Heart left ventricle (tissue), 16 donors: ENCODE data around the gene UST. TPM values are rescaled to one million over a fixed set of nuclear protein-coding genes. Genes with fewer than 3 reads are reported as not detected.
A peak's percentile ranks its signal among the peaks of the same experiment; 100 is the strongest.

Source experiments
- ATAC-seq, 4 donors: fragments of 200-7000 bp; cut with Tn5 transposase; one replicate each; pipeline ENCODE4 v1.9.1; 2020 to 2022; ENCODE audit warnings: moderate library complexity in 4 of 4, mild to moderate bottlenecking in 3 of 4, moderate number of reproducible peaks in 1 of 4
- DNase-seq, 5 donors: peaks; one replicate each; pipeline ENCODE4 v3.0.0-alpha.2; 2020
- H3K27ac ChIP-seq, 12 donors: fragments of 200-600 bp; sonication (generic) in 4 of 12; one replicate each; pipeline versions ENCODE4 v1.5.0 to v1.8.0; 2016 to 2022; ENCODE audit warnings: mild to moderate bottlenecking in 2 of 12
- H3K27me3 ChIP-seq, 9 donors: fragments of 200-600 bp; sonication (generic) in 2 of 9; one replicate each; pipeline versions ENCODE4 v1.5.1 to v1.8.0; 2016 to 2022; ENCODE audit warnings: mild to moderate bottlenecking in 3 of 9
- H3K36me3 ChIP-seq, 9 donors: fragments of 200-600 bp; sonication (generic) in 2 of 9; one replicate each; pipeline versions ENCODE4 v1.5.0 to v1.8.0; 2018 to 2022; ENCODE audit warnings: mild to moderate bottlenecking in 2 of 9
- H3K4me1 ChIP-seq, 12 donors: fragments of 200-600 bp; sonication (generic) in 4 of 12; one replicate each; pipeline versions ENCODE4 v1.5.0 to v1.8.0; 2016 to 2022; ENCODE audit warnings: mild to moderate bottlenecking in 3 of 12
- H3K4me3 ChIP-seq, 12 donors: fragments of 200-600 bp; sonication (generic) in 4 of 12; one replicate each; pipeline versions ENCODE4 v1.5.0 to v1.8.0; 2017 to 2022; ENCODE audit warnings: mild to moderate bottlenecking in 9 of 12, moderate library complexity in 4 of 12
- H3K9me3 ChIP-seq, 12 donors: fragments of 200-600 bp; sonication (generic) in 4 of 12; one replicate each; pipeline versions ENCODE4 v1.5.0 to v1.8.0; 2016 to 2022; ENCODE audit warnings: mild to moderate bottlenecking in 1 of 12
- POLR2A ChIP-seq, 2 donors: fragments of 450-650 bp; IDR thresholded peaks; one replicate each; pipeline ENCODE4 v1.6.1; 2017; ENCODE audit warnings: antibody characterized with exemption in 2 of 2, mild to moderate bottlenecking in 2 of 2, moderate library complexity in 2 of 2
- WGBS, 4 donors: extraction: QIAGEN DNeasy Blood & Tissue Kit in 2 of 4; methylation state at CpG; one replicate each; pipeline versions ENCODE4 v1.1.5 to v1.1.7; 2013 to 2018; 5-methylcytosine and 5-hydroxymethylcytosine counted together
- intact Hi-C, 10 donors: fragments of 100-400 bp; cut with DNase I; formaldehyde crosslinking; loops; one replicate each; pipeline versions ENCODE4 v1.11.1 to v1.14.2; 2022
- polyA plus RNA-seq, 2 donors: library from polyadenylated mRNA; stranded (reverse); fragments of 200-250 nt; gene quantifications; one replicate each; pipeline ENCODE4 v1.2.3, GENCODE V29; 2013
- total RNA-seq, 9 donors: library from RNA; depleted of rRNA in 2 of 9; stranded (reverse); fragments of >200 nt in 2 of 9; fragmentation: NEBNext Ultra II Directional in 3 of 9; extraction: Animal tissue kit (Norgen Biotek cat#: 25700) in 3 of 9; gene quantifications; one replicate each; pipeline versions ENCODE4 v1.1.0 to v1.2.4, GENCODE V29; 2016 to 2023
- TF ChIP-seq, protein P1 (sequence below), 12 donors: fragments of 200-600 bp; sonication (generic) in 4 of 12; IDR thresholded peaks; one replicate each; pipeline versions ENCODE4 v1.5.0 to v1.8.0; 2018 to 2022; ENCODE audit warnings: antibody characterized with exemption in 12 of 12, mild to moderate bottlenecking in 5 of 12
- donor health status: ischemic (EF 13 %, LVEDD 7.1; RV severe dilation, severe dysfunction).
- donor health status: healthy with polysubstance abuse.
- donor health status: DM: no; HTN: yes; CAD: no.
- donor health status: DM: no; HTN: no; CAD: no.
- donor health status: ischemic (EF 25% LVEDD 6.9; RV normal size, moderate dysfunction).
- donor health status: ischemic (EF 25% LVEDD 5.7; RV mildly dilated, moderate dysfunction).
- donor health status: healthy.
- donor health status: DM: yes; HTN: yes; CAD: no.
- donor health status: ischemic (EF 35%, LVEDD 5.7; RV mildly dilated, moderate dysfunction).
- donor health status: nonischemic (EF 11% LVEDD 7.7; RV severe dilation, severe dysfunction).
- donor health status: DM: yes; HTN: yes; CAD: no.
- donor health status: PGD.
- donor health status: ischemic (EF 29% LVEDD 5.4; RV normal size, mild dysfunction).
- donor health status: nonischemic (EF 23%, LVEDD 6.1; RV moderate dilation, normal function).

Gene UST
- total and polyA plus RNA-seq, 11 donors = 1.1 to 5.8 (median 2.7) TPM

DNA sequence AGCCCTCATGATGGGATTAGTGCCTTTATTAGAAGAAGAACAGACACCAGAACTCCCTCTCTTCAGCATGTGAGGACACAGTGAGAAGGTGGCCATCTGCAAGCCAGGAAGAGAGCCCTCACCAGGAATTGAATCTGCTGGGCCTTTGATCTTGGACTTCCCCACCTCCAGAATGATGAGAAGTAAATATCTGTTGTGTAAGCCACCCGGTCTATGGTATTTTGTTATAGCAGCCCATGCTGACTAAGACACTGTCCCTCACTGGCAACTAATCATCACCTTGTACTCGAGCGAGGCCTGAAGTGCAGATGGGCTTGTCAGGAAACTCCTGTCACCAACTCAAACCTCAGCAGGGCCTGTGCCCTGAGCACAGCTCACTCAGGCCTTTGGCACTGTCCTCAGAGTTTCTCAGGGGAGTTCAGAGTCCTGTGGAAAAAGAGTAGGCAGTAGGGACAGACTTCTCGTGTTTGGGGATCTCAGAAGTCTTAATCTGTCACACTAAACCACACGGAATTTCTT is 62.0 kb downstream of the UST start:
- no peak overlapping the region for H3K27ac ChIP-seq
- WGBS, 4 donors = 65 to 71% (median 66%) methylated on average over 5 of the region's 5 CpGs

DNA sequence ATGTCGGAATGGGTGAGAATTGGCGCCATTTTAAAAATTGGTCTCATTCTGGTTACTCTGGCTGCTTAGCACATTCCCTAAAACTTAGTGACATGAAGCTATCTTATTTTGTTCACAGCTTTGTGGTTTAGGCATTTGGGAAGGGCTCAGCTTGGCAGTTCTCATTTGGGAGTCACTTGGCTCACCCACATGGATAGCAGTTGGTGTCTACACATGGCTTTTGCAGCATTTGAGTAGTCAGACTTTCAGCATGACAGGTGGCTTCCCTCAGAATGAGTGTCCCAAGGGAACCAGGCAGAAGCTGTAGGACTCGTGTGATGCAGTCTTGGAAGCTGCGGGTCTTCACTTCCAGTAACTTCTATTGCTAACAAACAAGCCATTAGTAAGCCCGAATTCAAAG is 64.6 kb downstream of the UST start:
- ATAC-seq = peak in 2 of 4 donors; percentile 29 to 50
- peak in 2 of 5 donors; percentile 30 to 31 for DNase-seq
- intact Hi-C loops = no loop called here

More for the DNA sequence above, 62.0 kb downstream of the UST start:
- no peaks in the 10 kb centered on the region for H3K36me3 ChIP-seq
- H3K4me3 ChIP-seq = no peak overlapping the region
- peaks cover 0 to 4% (median 0%) of the 10 kb centered on the region in 12 donors for H3K4me1 ChIP-seq
- DNase-seq = no peak
- intact Hi-C loops = no loop called here
- TF ChIP-seq, protein P1, sequence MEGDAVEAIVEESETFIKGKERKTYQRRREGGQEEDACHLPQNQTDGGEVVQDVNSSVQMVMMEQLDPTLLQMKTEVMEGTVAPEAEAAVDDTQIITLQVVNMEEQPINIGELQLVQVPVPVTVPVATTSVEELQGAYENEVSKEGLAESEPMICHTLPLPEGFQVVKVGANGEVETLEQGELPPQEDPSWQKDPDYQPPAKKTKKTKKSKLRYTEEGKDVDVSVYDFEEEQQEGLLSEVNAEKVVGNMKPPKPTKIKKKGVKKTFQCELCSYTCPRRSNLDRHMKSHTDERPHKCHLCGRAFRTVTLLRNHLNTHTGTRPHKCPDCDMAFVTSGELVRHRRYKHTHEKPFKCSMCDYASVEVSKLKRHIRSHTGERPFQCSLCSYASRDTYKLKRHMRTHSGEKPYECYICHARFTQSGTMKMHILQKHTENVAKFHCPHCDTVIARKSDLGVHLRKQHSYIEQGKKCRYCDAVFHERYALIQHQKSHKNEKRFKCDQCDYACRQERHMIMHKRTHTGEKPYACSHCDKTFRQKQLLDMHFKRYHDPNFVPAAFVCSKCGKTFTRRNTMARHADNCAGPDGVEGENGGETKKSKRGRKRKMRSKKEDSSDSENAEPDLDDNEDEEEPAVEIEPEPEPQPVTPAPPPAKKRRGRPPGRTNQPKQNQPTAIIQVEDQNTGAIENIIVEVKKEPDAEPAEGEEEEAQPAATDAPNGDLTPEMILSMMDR (IDR thresholded peaks at IDR 0.05) = no peak
- TF ChIP-seq POLR2A (IDR thresholded peaks at IDR 0.05) = no peak
- no peak for ATAC-seq
- no peaks in the 10 kb centered on the region for H3K27me3 ChIP-seq
- peaks cover 0 to 9% (median 0%) of the 10 kb centered on the region in 12 donors for H3K9me3 ChIP-seq

DNA sequence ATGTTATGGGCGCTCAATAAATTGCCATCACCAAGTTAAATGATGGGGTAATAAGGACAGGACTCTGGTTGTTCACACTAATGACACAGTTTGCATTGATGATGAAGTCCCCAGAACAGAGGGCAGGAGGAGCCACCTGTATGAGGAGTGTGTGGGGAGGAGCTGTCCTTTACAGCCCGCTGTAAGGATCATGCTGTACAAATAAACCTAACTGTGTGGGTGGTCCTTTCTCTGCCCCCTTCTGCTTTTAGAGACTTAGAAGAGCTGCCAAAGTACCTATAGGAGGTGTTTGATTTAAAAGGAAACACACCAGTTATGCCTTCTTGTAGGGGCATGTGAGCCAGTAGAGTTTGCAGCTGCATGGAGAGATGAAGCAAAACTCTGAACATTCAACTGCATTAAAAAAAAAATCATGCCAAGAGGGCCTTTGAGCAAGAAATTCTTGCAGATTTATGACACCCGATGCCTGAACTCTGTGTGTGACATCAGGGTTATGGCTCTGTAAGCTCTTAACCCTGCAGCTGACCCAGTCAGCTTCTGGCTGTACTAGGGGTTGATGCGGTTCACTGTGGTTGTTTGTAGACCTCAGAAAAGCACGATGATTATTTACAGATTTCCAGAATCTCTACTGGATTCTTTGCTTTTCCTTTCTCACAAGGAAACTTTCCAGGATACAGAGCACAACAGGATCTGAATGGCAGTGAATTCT is 67.4 kb downstream of the UST start:
- H3K36me3 ChIP-seq = no peaks in the 10 kb centered on the region
- TF ChIP-seq, protein P1 (IDR thresholded peaks at IDR 0.05) = no peak
- TF ChIP-seq POLR2A (IDR thresholded peaks at IDR 0.05) = no peak
- H3K9me3 ChIP-seq = peaks cover 0 to 16% (median 0%) of the 10 kb centered on the region in 12 donors
- 66 to 83% (median 72%) methylated on average over 5 of the region's 5 CpGs for WGBS, 4 donors
- H3K27me3 ChIP-seq = no peaks in the 10 kb centered on the region
- no peak for DNase-seq
- ATAC-seq = no peak
- intact Hi-C loops = no loop called here
- H3K27ac ChIP-seq = no peak overlapping the region
- no peaks in the 10 kb centered on the region for H3K4me1 ChIP-seq
- no peak overlapping the region for H3K4me3 ChIP-seq

More for the DNA sequence above, 64.6 kb downstream of the UST start:
- H3K36me3 ChIP-seq = no peaks in the 10 kb centered on the region
- H3K9me3 ChIP-seq = peaks cover 0 to 16% (median 0%) of the 10 kb centered on the region in 12 donors
- no peak overlapping the region for H3K27ac ChIP-seq
- no peak overlapping the region for H3K4me3 ChIP-seq
- WGBS, 4 donors = 61 to 95% (median 78%) methylated on average over 5 of the region's 5 CpGs
- H3K4me1 ChIP-seq = no peaks in the 10 kb centered on the region
- TF ChIP-seq POLR2A (IDR thresholded peaks at IDR 0.05) = no peak
- TF ChIP-seq, protein P1 (IDR thresholded peaks at IDR 0.05) = no peak
- no peaks in the 10 kb centered on the region for H3K27me3 ChIP-seq

DNA sequence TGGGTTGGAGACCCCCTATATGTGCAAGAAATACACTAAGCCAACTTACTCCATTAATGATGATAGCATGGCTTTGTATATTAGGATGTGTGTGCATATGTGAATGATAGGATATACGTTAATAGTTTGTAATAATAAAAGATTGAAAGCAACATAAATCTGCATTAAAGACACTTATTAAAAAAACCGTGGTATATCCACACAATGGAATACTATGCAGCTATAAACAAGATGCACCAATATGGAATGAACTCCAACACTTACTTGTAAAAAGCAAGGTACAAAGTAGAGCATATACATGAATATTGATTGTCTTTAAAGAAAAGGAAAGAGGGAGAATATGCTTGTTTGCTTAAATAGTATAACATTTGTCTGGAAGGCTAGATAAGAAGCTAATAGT is 68.0 kb downstream of the UST start:
- Histone ChIP-seq H3K4me1 (no peaks in the 10 kb centered on the region), H3K4me3 (no peak overlapping the region), H3K9me3 (peaks cover 0 to 16% (median 0%) of the 10 kb centered on the region in 12 donors), H3K36me3 (no peaks in the 10 kb centered on the region), H3K27ac (no peak overlapping the region), H3K27me3 (no peaks in the 10 kb centered on the region)
- WGBS, 4 donors = 92 to 96% (median 94%) methylated on average over 2 of the region's 2 CpGs
- no peak for DNase-seq
- TF ChIP-seq, protein P1 (IDR thresholded peaks at IDR 0.05) = no peak
- no peak for TF ChIP-seq POLR2A (IDR thresholded peaks at IDR 0.05)
- no peak for ATAC-seq
- intact Hi-C loops = no loop called here
